ENCODE data around the gene NKD2.

NKD2 gene

GRCh38 chr5:987761-988160 lies 20.8 kb upstream of the NKD2 start:
- no peak for TF ChIP-seq CTCF (IDR thresholded peaks at IDR 0.05; ENCODE audit: low read depth, low read length)
- H3K4me3 ChIP-seq (ENCODE audit: low read depth, low read length): no peak overlapping the region

- no peak overlapping the region for H3K4me3 ChIP-seq (ENCODE audit: low read depth, low read length)
- TF ChIP-seq CTCF (IDR thresholded peaks at IDR 0.05; ENCODE audit: low read depth, low read length): no peak
These were observed 20.3 kb upstream of the NKD2 start for GRCh38 chr5:988322-988721.

- TF ChIP-seq CTCF (IDR thresholded peaks at IDR 0.05; ENCODE audit: low read depth, low read length): 0 out of 2 replicates have a peak, but pooled peaks have one; percentile 5
- no peak overlapping the region for H3K4me3 ChIP-seq (ENCODE audit: low read depth, low read length)
These were observed 18.6 kb upstream of the NKD2 start for GRCh38 chr5:989961-990530.

- H3K4me3 ChIP-seq (ENCODE audit: low read depth, low read length): no peak overlapping the region
- TF ChIP-seq CTCF (IDR thresholded peaks at IDR 0.05; ENCODE audit: low read depth, low read length): no peak
These were observed 16.9 kb upstream of the NKD2 start for GRCh38 chr5:991472-992267.

GRCh38 chr5:994272-994607 lies 14.4 kb upstream of the NKD2 start:
- no peak overlapping the region for H3K4me3 ChIP-seq (ENCODE audit: low read depth, low read length)
- no peak for TF ChIP-seq CTCF (IDR thresholded peaks at IDR 0.05; ENCODE audit: low read depth, low read length)

GRCh38 chr5:994821-995220 lies 13.8 kb upstream of the NKD2 start:
- TF ChIP-seq CTCF (IDR thresholded peaks at IDR 0.05; ENCODE audit: low read depth, low read length): no peak

GRCh38 chr5:995318-995717 lies 13.3 kb upstream of the NKD2 start:
- no peak for TF ChIP-seq CTCF (IDR thresholded peaks at IDR 0.05; ENCODE audit: low read depth, low read length)
- no peak overlapping the region for H3K4me3 ChIP-seq (ENCODE audit: low read depth, low read length)

More at GRCh38 chr5:994821-995220, 13.8 kb upstream of the NKD2 start:
- H3K4me3 ChIP-seq (ENCODE audit: low read depth, low read length): no peak overlapping the region
